C4-2B (cell line): ENCODE results near the gene GLCE.

Experiments used
- H3K27ac ChIP-seq: fragments of 450-650 bp; 2 replicates; pipeline ENCODE4 v1.5.1; 2017
- CTCF ChIP-seq: fragments of 450-650 bp; conservative IDR thresholded peaks from 2 replicates; pipeline ENCODE4 v1.5.1; 2017; ENCODE audit warnings: mild to moderate bottlenecking
- ZFX ChIP-seq: fragments of 450-650 bp; IDR thresholded peaks from 2 replicates; pipeline ENCODE4 v1.6.1; 2017

GLCE gene

GRCh38 chr15:69305933-69306568 is 145.6 kb downstream of the GLCE start:
- H3K27ac ChIP-seq: no peak overlapping the region
- TF ChIP-seq ZFX: no peak
- no peak for TF ChIP-seq CTCF

GRCh38 chr15:69307939-69308338 is 147.5 kb downstream of the GLCE start:
- H3K27ac ChIP-seq: no peak overlapping the region
- no peak for TF ChIP-seq ZFX
- TF ChIP-seq CTCF: no peak

GRCh38 chr15:69308949-69309348 is 148.5 kb downstream of the GLCE start:
- H3K27ac ChIP-seq: no peak overlapping the region
- no peak for TF ChIP-seq CTCF
- TF ChIP-seq ZFX: no peak

- TF ChIP-seq CTCF (no peak), ZFX (no peak)
- H3K27ac ChIP-seq: no peak overlapping the region
These were observed 150.9 kb downstream of the GLCE start for GRCh38 chr15:69311319-69311721.

GRCh38 chr15:69313432-69314000 is 153.1 kb downstream of the GLCE start:
- TF ChIP-seq ZFX: no peak
- no peak for TF ChIP-seq CTCF
- no peak overlapping the region for H3K27ac ChIP-seq

- TF ChIP-seq CTCF (no peak), ZFX (no peak)
- no peak overlapping the region for H3K27ac ChIP-seq
These were observed 153.7 kb downstream of the GLCE start for GRCh38 chr15:69314131-69314530.

GRCh38 chr15:69314736-69315135 is 154.3 kb downstream of the GLCE start:
- TF ChIP-seq ZFX: no peak
- no peak for TF ChIP-seq CTCF

More at GRCh38 chr15:69314736-69315135, 154.3 kb downstream of the GLCE start:
- no peak overlapping the region for H3K27ac ChIP-seq
